ENCODE measurements around the gene MCOLN2.
A peak's percentile ranks its signal among the peaks of the same experiment; 100 is the strongest.

The MCOLN2 gene

DNA sequence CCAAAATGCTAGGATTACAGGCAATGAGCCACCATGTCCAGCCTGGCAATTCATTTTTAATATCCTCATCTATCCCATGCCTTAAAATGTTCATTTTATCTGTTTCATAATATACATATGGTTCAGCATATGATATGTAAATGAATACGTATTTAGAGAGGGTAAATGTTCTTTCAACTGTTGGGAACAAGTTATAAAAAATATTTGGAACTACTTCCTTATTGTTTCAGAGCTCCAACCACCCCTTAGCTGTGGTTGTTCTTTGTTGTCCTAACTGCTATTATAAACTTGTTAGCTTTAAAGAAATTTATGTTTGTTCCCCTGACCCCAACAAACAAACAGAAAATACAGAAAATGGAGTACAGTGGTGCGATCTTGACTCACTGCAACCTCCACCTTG is 14.5 kb downstream of the MCOLN2 start:
- DNase-seq: no peak

DNA sequence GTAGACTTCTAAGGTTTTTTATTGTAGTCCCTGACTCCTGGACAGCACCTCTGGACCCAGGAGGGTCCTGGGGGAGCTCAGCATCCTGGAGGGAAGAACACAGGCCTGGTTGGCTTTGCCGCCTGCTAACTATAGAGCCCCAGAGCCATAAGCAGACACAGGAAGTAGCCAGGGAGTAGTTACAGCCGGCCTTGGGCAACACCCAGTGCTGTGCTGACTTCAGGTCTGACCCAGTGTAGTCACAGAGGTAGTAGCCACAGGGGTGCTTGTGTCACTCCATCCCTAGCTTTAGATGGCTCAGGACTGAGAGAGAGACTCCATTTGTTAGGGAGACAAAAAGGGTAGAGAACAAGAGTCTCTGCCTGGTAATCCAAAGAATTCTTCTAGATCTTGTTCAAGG is 21.9 kb downstream of the MCOLN2 start:
- DNase-seq: no peak

DNA sequence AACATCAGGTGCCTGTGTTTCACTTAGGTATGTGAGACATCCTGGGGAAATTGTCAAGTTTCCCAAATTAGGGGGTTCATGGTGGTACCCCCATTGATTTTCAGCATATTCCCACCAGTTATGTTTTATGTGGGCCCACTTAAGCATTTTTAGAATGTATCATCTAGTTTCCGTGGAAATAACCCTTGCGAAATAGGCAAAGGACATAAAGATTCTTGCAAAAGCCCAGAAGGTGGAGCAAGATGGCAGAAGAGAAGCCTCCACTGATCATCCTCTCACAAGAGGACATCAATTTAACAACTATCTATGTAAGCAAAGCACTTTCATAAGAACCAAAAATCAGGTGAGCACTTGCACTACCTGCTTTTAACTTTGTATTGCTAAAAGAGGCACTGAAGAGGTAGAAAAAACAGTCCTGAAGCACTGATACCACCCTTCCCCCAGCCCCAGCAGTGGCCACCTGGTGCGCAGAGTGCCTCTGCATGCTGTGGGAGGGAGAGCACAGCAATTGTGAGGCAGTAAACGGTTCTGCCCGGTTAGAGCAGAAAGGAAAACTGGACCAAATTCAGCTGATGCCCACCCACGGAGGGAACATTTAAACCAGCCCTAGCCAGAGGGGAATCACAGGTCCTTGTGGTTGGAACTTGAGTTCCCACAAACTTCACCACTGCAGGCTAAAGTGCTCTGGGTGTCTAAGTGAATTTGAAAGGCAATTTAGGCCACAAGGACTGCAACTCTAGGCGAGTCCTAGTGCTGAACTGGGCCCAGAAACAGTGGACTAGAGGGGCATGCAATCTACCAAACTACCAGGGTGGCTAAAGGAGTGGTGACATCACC is 23.2 kb downstream of the MCOLN2 start:
- DNase-seq: no peak

DNA sequence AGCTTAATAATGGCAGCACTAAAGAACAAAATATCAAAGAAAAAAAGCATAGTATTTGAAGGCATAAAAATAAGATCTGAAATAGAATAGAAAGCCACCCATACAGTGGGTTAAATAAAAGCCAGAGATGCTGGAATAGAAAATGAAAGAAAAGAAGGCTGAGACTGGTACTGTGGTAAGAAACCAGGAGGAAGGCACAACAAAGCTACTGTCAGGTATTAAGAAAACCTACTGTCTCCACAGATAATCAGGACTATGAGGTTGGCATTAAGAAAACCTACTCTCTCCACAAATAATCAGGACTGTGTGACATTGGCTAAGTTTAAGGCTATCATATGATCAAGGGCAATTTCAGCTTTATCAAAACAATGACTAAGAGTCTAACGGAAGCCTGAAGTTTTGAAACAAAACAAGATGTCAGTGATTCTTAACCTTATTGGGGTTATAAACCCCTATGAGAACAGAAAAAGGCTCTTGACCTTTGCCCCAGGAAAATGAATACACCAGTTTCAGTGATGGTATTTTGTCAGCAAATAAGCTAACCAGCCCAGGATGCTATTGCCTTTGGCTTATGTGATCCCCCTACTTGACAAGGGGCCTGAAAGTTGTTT is 24.4 kb downstream of the MCOLN2 start:
- DNase-seq: no peak

DNA sequence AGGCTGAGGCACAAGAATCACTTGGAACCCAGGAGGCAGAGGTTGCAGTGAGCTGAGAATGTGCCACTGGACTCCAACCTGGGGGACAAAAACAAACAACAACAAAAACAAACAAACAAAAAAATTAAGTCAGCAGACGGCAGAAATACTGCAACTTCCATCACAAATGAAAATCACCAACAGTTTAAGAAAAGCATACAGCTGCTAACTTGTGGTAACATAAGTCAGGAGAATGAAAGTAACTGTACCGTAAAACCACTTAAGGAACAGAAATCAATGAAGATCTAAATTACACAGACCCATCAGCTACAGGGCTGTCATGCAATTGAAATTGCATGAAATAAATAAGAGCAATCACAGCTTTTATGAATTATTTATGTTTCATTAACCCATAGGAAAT is 25.0 kb downstream of the MCOLN2 start:
- DNase-seq: no peak

DNA sequence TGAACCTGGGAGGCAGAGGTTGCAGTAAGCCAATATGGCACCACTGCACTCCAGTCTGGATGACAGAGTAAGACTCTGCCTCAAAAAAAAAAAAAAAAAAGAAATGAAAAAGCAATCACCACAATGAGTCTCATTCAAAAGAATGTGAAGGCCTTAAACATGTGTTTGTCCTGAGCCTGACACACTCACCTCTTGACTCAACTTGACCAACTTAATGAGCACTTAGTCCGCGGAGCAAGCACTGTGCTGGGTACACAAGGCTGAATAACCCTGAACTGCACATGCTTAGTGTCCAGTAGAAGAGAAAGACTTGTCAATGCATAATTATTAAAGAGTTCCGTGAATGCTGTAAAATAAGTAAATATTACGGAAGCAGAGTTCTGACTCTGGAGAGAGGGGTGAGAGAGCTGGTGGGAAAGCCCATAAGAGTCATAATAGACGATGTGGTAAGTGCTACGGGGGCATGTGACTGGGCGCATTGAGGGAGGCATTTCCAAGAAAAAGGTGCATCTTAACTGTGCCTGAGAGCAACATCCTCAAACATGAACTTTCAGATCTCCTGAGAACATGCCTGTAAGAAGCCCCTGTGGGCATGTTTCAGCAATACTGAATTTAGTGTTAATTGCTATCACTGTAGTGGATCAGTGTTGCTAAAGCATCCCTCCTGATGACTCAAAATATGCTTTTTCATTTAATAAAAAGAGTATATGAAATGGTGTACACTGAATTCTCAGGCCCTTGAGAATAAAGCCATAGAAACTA is 27.2 kb downstream of the MCOLN2 start:
- DNase-seq: no peak

DNA sequence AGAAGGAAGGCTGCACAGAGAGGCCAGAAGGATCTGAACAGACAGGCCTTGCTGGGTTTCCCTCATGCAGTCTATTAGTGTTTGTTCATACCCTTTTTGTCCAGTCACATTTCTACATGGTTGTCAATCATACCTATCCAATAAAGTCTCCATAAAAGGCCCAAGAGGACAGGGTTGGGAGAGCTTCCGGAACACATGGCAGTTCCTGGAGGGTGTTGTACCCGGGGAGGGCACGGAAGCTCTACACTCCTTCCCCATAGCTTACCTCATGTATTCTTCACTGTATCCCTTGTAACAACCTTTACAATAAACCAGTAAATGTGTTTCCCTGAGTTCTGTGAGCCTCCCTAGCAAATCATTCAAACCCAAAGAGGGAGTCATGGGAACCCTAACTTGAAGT is 28.0 kb downstream of the MCOLN2 start:
- no peak for DNase-seq

DNA sequence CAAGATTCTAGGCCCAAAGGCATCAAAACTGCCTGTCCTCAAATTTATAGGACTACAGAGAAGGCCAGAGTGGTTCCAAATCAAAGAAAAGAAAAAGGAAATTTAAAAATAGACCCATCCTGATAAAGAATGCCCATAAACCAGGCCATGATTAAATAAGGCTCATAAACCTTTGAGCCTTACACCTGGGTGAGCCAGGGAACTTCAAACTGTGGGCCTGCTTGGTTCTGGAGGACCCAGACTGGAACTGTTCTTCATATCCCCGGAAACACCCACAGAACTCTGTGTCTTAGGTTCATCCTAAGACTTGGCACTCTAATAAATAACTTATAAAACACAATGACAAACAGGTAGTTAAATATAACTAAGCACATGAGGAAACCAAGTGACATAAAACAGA is 28.8 kb downstream of the MCOLN2 start:
- no peak for DNase-seq

DNA sequence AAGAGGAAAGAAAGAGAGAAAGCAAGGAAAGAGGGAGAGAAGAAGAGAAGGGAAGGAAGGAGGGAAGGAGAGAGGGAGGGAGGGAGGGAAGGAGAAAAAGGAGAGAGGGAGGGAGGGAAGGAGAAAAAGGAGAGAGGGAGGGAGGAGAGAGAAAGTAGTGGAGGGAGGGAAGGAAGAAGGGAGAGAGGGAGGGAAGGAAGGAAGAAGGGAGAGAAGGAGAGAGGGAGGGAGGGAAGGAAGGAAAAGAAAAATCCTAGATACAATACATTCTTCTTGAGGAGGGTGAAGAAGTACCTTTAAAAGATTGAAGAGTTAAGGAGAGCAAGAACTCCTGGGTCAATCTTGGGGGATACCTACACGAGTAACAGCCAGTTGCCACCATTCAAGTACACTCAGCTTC is 29.2 kb downstream of the MCOLN2 start:
- no peak for DNase-seq

DNA sequence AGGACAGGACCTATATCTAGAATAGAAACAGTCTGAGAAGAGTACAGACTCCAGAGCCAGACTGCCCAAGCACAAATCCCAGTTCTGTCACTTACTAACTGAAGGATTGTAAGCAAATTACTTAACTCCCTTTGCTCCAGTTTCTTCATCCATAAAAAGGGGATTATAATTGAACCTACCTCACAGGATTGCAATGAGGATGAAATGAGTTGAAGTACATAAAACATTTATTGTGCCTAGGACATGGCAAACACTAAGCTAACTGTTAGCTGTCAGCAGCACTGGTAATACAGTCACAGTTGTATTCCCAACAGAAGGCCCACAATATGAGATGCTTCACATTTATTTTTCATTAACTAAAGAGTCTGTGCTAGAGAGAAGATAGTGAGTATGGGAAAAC is 33.9 kb downstream of the MCOLN2 start:
- no peak for DNase-seq

DNA sequence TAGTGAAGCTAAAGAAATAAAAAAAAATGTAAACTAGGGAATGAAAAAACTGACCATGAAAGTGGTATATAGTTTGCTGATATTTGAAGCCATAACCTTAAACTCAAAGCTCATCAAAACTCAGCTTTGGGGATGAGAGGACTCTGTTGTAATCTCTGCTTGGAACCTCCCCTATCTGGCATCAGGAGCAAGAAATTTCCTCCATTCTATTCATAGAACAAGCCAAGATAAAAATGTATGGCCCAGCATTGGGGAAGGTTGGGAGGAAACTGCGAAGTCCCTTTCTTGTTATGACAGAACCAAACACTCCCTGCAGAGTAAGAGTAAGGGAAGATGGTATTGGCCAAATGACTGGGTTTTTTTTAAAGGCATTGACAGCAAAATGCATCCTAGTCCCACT is 35.6 kb downstream of the MCOLN2 start:
- DNase-seq: no peak

DNA sequence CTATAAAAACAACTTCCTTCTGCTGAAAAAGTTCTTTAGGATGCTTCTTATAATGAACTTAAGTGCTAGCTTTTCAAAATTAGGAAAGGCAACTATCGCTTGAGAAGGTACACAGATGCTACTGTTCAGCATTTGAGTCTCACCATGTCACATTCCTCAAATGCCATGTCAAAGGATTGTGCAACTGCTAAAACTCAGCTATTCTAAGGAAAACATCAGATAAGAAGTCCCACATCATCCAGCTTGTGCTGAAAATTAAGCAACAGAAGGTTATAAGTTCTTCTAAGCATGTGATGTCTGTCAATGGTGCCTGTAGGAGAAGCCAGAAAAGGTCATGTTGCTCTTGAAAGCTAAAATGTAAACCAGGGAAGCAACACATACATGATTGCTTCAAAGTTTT is 36.5 kb downstream of the MCOLN2 start:
- no peak for DNase-seq

DNA sequence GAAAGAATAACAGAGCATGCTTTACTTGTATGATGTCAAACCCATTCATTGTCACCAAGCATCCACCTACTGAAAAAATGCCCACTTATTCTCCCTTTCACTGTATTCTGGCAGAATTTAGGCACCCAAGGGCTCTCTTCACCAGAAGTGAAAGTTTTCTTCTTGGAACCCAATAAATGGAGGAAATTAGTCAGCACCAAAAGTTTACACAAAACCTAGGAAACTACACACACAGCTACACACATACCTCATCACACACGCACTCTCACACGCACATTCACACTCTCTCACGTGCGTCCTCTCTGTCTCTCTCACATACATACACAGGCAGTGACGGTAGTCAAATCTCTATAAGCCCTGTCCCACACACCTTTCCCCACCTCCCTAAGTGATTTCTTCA is 37.6 kb downstream of the MCOLN2 start:
- DNase-seq: no peak

DNA sequence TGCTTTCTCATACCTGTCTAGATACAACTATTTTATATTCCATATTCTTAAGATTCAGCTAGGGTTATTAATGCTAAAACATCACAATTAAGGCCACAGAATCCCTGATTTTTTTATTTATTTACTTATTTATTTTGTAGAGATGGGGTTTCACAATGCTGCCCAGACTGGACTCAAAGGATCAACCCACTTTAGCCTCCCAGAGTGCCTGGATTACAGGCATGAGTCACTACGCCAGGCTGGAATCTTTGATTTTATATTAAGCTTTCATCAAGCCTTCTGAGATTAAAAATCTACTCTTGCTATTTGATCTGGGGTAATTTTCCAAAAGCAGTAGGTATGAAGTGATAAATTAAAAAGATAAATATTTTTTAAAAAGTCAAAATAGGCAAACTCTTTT is 38.9 kb downstream of the MCOLN2 start:
- no peak for DNase-seq

DNA sequence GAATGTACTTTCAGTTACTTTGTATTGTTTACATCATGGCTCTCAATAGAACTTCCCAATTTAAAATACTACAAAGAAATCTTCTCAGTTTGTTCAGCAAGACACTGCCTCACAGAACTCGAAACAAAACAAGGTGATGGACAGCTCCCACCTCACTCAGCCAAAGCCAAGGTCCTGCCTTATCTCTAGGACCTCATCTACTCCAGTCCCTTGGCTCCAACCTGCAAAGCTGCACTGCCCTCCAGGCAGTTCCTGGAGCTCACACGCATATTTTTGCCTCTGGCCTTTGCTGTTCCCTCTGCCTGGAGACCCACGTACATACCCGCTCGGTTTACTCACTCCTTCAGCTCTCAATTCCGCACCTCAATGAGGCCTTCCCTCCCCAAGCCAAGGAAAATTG is 40.3 kb downstream of the MCOLN2 start:
- DNase-seq: no peak

DNA sequence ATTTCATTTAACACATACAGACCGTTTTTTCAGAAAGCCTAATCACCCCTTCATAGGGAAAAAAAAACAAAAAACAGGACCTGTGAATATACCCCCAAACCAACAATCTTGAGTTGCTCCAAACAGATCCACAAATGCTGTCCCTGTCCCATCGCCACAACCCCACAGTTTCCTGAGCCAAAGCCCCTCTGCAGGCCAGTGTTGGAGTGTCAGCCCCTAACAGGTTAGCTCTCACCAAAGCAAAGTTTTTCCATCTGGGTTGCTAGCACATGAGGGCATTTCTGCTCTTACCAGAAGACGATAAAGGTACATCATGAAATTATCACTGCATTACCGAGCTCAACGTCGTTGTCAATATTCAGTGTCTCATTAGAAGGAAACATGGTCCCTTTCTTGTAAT is 40.8 kb downstream of the MCOLN2 start:
- DNase-seq: no peak

DNA sequence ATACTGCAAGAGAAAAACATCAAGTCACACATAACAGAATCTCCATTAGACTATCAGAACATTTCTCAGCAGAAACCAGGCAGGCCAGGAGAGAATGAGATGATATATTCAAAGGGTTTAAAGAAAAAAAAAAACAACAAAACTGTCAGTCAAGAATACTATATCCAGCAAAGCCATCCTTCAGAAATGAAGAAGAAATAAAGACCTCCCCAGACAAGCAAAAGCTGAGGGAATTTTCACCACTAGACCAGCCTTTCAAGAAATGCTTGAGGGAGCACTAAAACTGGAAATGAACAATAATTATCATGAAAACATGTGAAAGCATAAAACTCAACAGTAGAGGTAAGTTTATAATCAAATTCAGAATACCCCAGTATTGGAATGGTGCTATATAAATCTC is 47.2 kb downstream of the MCOLN2 start:
- no peak for DNase-seq

DNA sequence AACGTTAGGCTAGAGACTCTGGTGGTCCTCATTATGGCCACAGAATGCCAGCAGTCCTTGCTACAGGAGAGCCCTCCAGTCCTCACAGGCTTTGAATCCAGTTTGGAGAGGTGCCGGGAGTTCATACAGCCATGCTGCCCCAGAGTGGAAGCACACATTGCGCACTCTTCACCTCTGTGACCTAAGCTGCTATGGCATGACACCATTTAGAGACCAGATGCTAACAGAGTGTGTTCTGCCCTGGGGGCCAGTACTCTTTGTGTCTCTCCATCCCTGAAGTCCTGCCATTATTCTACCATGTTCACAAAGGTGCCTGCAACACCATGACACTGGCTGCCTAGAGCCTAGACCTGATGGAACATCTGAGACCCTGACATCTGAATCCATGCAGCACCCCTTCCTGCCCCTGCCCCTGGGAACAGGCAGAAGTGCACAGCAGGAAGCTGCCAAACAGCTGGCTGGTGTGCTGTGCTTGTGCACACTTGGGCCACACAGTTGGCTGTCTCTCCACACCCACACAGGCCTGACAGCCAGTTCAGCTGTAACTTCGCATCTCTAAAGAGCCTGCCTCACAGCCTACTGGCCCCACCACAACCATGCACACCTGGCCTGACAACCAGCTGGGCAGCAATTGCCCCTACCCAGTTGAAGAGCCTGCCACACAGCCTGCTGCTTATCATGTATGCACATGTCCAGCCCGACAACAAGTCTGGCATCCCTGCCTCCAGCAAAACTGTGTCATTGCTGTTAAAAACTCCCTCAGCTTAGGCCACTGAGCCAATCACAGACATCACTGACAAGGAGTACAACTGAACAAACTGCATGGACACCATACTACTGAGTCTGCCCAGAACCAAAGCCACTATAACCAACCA is 49.1 kb downstream of the MCOLN2 start:
- DNase-seq: no peak

DNA sequence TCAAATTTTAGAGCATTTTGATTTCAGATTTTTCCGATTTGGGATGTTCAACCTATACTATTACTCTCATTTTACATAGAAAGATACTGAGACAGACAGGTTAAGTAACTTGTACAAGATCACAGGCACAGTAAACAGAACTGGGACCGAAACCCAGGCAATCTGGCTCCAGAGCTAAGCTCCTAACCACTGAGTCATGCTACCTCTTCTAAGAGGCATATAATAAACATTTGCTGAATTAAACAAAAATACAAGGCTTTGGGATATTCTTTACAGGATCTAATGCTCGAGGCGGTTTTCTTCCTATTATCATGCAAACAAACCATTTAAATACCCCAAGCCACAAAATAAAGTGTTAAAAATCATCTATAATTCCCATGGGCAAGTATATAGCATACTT is 50.3 kb downstream of the MCOLN2 start:
- DNase-seq: no peak

DNA sequence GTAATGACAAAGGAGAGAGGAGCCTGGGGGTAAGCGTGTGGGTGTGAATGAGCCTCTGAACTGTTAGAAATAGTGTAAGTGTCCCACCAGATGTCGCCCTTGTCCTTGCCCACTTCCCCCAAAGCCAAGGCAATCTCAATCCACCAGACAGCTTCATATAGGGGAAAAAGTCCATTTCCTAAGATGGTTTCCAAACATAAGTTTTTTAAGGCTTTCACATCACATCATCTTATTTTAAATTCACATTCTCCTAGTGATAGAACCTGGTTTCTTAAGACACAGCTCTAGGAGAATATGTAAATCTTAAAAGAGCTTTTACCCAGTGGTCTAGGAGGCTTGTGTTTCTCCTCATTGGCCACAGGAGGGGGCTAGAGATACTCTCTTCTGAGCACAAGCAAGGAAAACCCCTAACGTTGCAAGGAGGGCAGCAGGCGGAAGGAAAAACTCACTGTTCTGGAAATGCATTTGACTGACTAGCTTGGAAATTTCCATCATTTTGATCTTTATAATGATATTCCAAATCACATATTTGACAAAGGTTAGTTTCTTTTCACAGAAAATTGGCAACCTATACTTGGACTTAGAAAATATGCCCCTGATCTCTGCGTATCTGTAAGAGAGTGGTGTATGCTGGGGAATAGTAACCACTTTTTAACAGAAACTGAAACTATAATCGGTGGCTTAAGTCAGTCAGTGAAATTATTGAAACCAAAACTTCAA is 52.0 kb downstream of the MCOLN2 start:
- DNase-seq: peak in 1 of 2 experiments; percentile 2

DNA sequence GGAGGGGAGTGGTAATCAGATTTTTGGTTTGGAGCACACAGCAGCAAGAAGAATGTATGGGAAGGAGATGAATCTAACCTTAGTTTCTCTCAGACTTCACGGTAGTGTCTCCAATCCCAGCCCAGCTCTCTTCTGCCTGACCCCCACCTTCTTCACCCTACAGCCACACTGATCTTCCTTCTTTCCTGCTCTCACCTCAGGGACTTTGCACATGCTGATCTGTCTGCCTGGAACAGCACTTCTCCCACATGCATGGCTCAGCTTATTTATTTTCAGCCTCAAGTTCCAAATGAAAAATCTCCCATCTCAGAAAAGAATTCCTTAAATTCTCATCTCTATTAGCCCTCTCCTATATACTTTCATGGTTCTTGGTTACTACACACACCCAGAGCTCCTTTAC is 55.1 kb downstream of the MCOLN2 start:
- no peak for DNase-seq

DNA sequence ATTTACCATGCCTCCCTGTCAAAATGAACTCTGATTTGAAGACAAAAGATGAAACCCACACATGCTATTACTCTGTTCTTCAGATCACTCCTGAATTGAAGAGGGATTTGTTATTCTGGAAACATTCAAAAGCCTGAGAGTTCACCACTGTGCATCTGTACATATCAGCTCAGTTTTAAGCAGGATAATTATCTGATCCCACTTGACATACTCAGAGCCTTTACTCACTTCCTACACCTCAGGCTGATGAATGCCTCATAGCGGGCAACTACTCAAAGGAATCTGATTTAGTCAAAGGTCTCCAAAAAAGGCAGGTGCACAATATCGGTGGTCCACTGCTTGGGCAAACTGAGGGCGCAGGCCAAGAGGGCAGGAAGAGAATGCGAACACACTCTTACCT is 56.4 kb downstream of the MCOLN2 start:
- DNase-seq: no peak
